Panc1 (cell line): ENCODE measurements around the gene ASB6.

Source experiments
- CTCF ChIP-seq: fragments of 450-650 bp; IDR thresholded peaks from 2 replicates; pipeline ENCODE4 v1.5.1; 2017; ENCODE audit warnings: mild to moderate bottlenecking
- POLR2AphosphoS5 ChIP-seq: IDR thresholded peaks from 2 replicates; pipeline ENCODE4 v1.6.1; 2012; ENCODE audit warnings: mild to moderate bottlenecking, low read depth, low read length, moderate library complexity

DNA sequence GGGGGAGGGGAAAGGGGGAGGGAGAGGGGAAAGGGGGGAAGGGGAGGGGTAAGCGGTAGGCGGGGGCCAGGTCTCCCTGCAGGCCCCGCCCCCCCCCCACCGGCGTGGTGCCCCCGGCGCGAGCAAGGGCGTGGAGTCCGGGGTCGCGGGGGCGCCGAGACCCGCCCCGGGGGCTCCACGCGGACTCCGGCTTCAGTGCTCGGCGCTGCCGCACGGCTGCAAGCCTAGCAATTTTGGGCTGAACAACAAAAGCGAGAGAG lies 31.8 kb downstream of the ASB6 start:
- TF ChIP-seq POLR2AphosphoS5, result no peak
- TF ChIP-seq CTCF, result no peak
